H9 (cell line): ENCODE results near the gene SERPINH1. TPM values are rescaled to one million over a fixed set of nuclear protein-coding genes. Genes with fewer than 3 reads are reported as not detected.

Experiments used
- DNase-seq: peaks from one replicate; pipeline ENCODE4 v3.0.0-alpha.2; 2017
- H2AFZ ChIP-seq: one replicate; pipeline ENCODE4 v1.6.1; 2013; ENCODE audit warnings: mild to moderate bottlenecking, low read length, control low read depth, moderate library complexity
- H2AK5ac ChIP-seq: 2 replicates; pipeline ENCODE4 v1.6.1; 2013; ENCODE audit warnings: low read length, control low read depth, mixed read lengths; ENCODE audit not compliant: insufficient read length
- H2BK120ac ChIP-seq: one replicate; pipeline ENCODE4 v1.6.1; 2013; ENCODE audit warnings: low read depth, mild to moderate bottlenecking, low read length, control low read depth, inconsistent platforms; ENCODE audit not compliant: poor library complexity, severe bottlenecking
- H2BK12ac ChIP-seq: 2 replicates; pipeline ENCODE4 v1.6.1; 2013; ENCODE audit warnings: low read length, control low read depth, mixed read lengths, low read depth; ENCODE audit not compliant: insufficient read length
- H2BK15ac ChIP-seq: 2 replicates; pipeline ENCODE4 v1.6.1; 2013; ENCODE audit warnings: low read depth, low read length, control low read depth
- H2BK20ac ChIP-seq: one replicate; pipeline ENCODE4 v1.6.1; 2013; ENCODE audit warnings: low read depth, mild to moderate bottlenecking, low read length, control low read depth, inconsistent platforms; ENCODE audit not compliant: poor library complexity, severe bottlenecking
- H2BK5ac ChIP-seq: 2 replicates; pipeline ENCODE4 v1.6.1; 2013; ENCODE audit warnings: low read length, control low read depth, mixed read lengths; ENCODE audit not compliant: insufficient read length
- H3K14ac ChIP-seq: 2 replicates; pipeline ENCODE4 v1.6.1; 2013; ENCODE audit warnings: low read length, control low read depth; ENCODE audit not compliant: insufficient read depth
- H3K18ac ChIP-seq: 2 replicates; pipeline ENCODE4 v1.6.1; 2013; ENCODE audit warnings: low read depth, mild to moderate bottlenecking, mixed read lengths, low read length, control low read depth; ENCODE audit not compliant: insufficient read length
- H3K23ac ChIP-seq: 2 replicates; pipeline ENCODE4 v1.6.1; 2013; ENCODE audit warnings: low read length, control low read depth, mixed read lengths, low read depth; ENCODE audit not compliant: insufficient read length
- H3K23me2 ChIP-seq: 2 replicates; pipeline ENCODE4 v1.6.1; 2013; ENCODE audit warnings: low read depth, mild to moderate bottlenecking, mixed read lengths, low read length, control low read depth; ENCODE audit not compliant: insufficient read length, poor library complexity, severe bottlenecking
- H3K27ac ChIP-seq: 2 replicates; pipeline ENCODE4 v1.5.1; 2013; ENCODE audit warnings: low read length, control low read depth, mixed read lengths, low read depth; ENCODE audit not compliant: insufficient read length
- H3K27me3 ChIP-seq: 2 replicates; pipeline ENCODE4 v1.6.1; 2013; ENCODE audit warnings: low read length, control low read depth, inconsistent platforms; ENCODE audit not compliant: insufficient read depth
- H3K4ac ChIP-seq: 2 replicates; pipeline ENCODE4 v1.6.1; 2013; ENCODE audit warnings: low read depth, mild to moderate bottlenecking, control low read depth, inconsistent platforms, low read length, moderate library complexity
- H3K4me1 ChIP-seq: 2 replicates; pipeline ENCODE4 v1.6.1; 2013; ENCODE audit warnings: low read length, control low read depth, inconsistent platforms; ENCODE audit not compliant: insufficient read depth
- H3K4me2 ChIP-seq: 2 replicates; pipeline ENCODE4 v1.6.1; 2013; ENCODE audit warnings: low read length, control low read depth, mixed read lengths; ENCODE audit not compliant: insufficient read length, insufficient read depth
- H3K56ac ChIP-seq: 2 replicates; pipeline ENCODE4 v1.6.1; 2013; ENCODE audit warnings: low read depth, mild to moderate bottlenecking, mixed read lengths, low read length, control low read depth; ENCODE audit not compliant: insufficient read length
- H3K79me1 ChIP-seq: 2 replicates; pipeline ENCODE4 v1.6.1; 2013; ENCODE audit warnings: low read depth, mild to moderate bottlenecking, moderate library complexity, low read length, control low read depth, inconsistent platforms; ENCODE audit not compliant: insufficient read depth, poor library complexity, severe bottlenecking
- H3K79me2 ChIP-seq: 2 replicates; pipeline ENCODE4 v1.6.1; 2013; ENCODE audit warnings: low read length, control low read depth, inconsistent platforms; ENCODE audit not compliant: insufficient read depth
- H3K9ac ChIP-seq: 2 replicates; pipeline ENCODE4 v1.6.1; 2013; ENCODE audit warnings: low read length, control low read depth, mixed read lengths; ENCODE audit not compliant: insufficient read length; ENCODE audit errors: extremely low read depth
- H3K9me3 ChIP-seq: one replicate; pipeline ENCODE4 v1.6.1; 2013; ENCODE audit warnings: low read depth, low read length, inconsistent platforms; ENCODE audit not compliant: control insufficient read depth
- H3T11ph ChIP-seq: one replicate; pipeline ENCODE4 v1.6.1; 2013; ENCODE audit warnings: mild to moderate bottlenecking, low read length, control low read depth, inconsistent platforms
- H4K20me1 ChIP-seq: one replicate; pipeline ENCODE4 v1.6.1; 2013; ENCODE audit not compliant: control insufficient read depth, insufficient read length, insufficient read depth
- H4K5ac ChIP-seq: 2 replicates; pipeline ENCODE4 v1.6.1; 2013; ENCODE audit warnings: low read depth, mild to moderate bottlenecking, mixed read lengths, low read length, control low read depth; ENCODE audit not compliant: insufficient read length
- H4K8ac ChIP-seq: replicated peaks from 2 replicates; pipeline ENCODE4 v1.6.1; 2013; ENCODE audit warnings: low read length, control low read depth, mixed read lengths, low read depth; ENCODE audit not compliant: insufficient read length
- H4K91ac ChIP-seq: 2 replicates; pipeline ENCODE4 v1.6.1; 2013; ENCODE audit warnings: low read depth, mild to moderate bottlenecking, moderate library complexity, mixed read lengths, low read length, control low read depth; ENCODE audit not compliant: insufficient read length
- H3K27ac Mint-ChIP-seq, 3 experiments: 2 replicates in 2 of 3; 3 replicates in 1 of 3; pipeline ENCODE4 v1.8.0; 2020 to 2021; ENCODE audit warnings: mixed read lengths in 3 of 3, mild to moderate bottlenecking in 1 of 3, moderate library complexity in 1 of 3
- H3K27me3 Mint-ChIP-seq: 2 replicates; pipeline ENCODE4 v1.8.0; 2021; ENCODE audit warnings: low read depth, mild to moderate bottlenecking, moderate library complexity, mixed read lengths
- H3K36me3 Mint-ChIP-seq, 3 experiments: 2 replicates in 2 of 3; 3 replicates in 1 of 3; pipeline ENCODE4 v1.8.0; 2020 to 2021; ENCODE audit warnings: low read depth in 3 of 3, mixed read lengths in 3 of 3; ENCODE audit not compliant: insufficient read depth in 1 of 3
- H3K4me1 Mint-ChIP-seq, 2 experiments: 2 replicates each; pipeline ENCODE4 v1.8.0; 2020; ENCODE audit warnings: mixed read lengths in 2 of 2
- H3K4me3 Mint-ChIP-seq, 2 experiments: 2 replicates in 1 of 2; 3 replicates in 1 of 2; pipeline ENCODE4 v1.8.0; 2020 to 2021; ENCODE audit warnings: mild to moderate bottlenecking in 2 of 2, mixed read lengths in 2 of 2, moderate library complexity in 1 of 2
- H3K9me3 Mint-ChIP-seq, 2 experiments: 2 replicates in 1 of 2; 3 replicates in 1 of 2; pipeline ENCODE4 v1.8.0; 2020; ENCODE audit warnings: mild to moderate bottlenecking in 2 of 2, mixed read lengths in 2 of 2, moderate library complexity in 1 of 2
- WGBS: extraction: QIAGEN DNeasy Blood & Tissue Kit; methylation state at CpG from one replicate; pipeline ENCODE4 v1.1.7; 2013; ENCODE audit warnings: missing lambda C conversion rate, low lambda C conversion rate, mixed read lengths; ENCODE audit not compliant: insufficient read length; ENCODE audit errors: extremely low coverage; 5-methylcytosine and 5-hydroxymethylcytosine counted together
- total RNA-seq: library from RNA; stranded (reverse); gene quantifications from 2 replicates; pipeline ENCODE4 v1.2.1, GENCODE V29; 2021
- TF ChIP-seq, protein P1 (sequence below): fragments of 200-600 bp; sonication (generic); conservative IDR thresholded peaks from 3 replicates; pipeline ENCODE4 v1.8.0; 2021; ENCODE audit warnings: antibody characterized with exemption, mild to moderate bottlenecking

SERPINH1 gene
- total RNA-seq, 1 experiment from 2014 or later: 253 TPM

DNA sequence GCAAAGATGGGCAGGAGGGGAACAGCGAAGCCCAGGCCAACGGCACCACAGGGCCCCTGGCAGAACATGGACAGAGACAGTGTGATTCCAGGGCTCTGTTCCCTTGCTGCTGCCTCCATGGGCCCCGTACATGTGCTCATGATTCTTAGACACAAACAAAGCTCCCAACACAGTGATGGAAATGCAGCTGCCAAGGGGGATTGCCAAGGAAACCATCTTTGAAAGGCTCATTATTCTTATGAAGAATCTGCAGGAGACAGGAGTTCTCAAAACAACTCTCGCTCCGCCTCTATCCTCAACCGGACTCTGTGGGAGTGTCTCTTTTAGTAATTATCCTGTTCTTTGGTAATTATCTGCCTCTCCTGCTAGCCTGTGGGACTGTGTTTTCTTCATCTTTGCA, 32.2 kb downstream of the SERPINH1 start:
- no peaks in the 10 kb centered on the region for H3K79me1 ChIP-seq
- H3K27ac ChIP-seq: no peak overlapping the region
- no peak overlapping the region for H3K18ac ChIP-seq
- H3K14ac ChIP-seq: no peak overlapping the region
- no peak overlapping the region for H4K91ac ChIP-seq
- peaks cover 17% of the 10 kb centered on the region for H3K27me3 Mint-ChIP-seq
- H3K4me2 ChIP-seq: no peak overlapping the region
- no peaks in the 10 kb centered on the region for H3K36me3 Mint-ChIP-seq
- H3K9me3 Mint-ChIP-seq: no peaks in the 10 kb centered on the region
- H2BK5ac ChIP-seq: no peak overlapping the region
- no peak for DNase-seq
- no peak overlapping the region for H4K5ac ChIP-seq
- no CpG with 5 or more reads among the region's 6 CpGs for WGBS
- H3K4ac ChIP-seq: no peak overlapping the region
- H3K9ac ChIP-seq: no peak overlapping the region
- no peak overlapping the region for H3T11ph ChIP-seq
- H2BK120ac ChIP-seq: no peak overlapping the region
- H3K79me2 ChIP-seq: no peaks in the 10 kb centered on the region
- no peaks in the 10 kb centered on the region for H3K27me3 ChIP-seq
- no peak overlapping the region for H2BK20ac ChIP-seq
- no peak overlapping the region for H4K8ac ChIP-seq
- no peaks in the 10 kb centered on the region for H3K9me3 ChIP-seq
- H4K20me1 ChIP-seq: no peaks in the 10 kb centered on the region
- no peak overlapping the region for H3K4me3 Mint-ChIP-seq
- H2BK12ac ChIP-seq: no peak overlapping the region
- no peak overlapping the region for H3K56ac ChIP-seq
- H2AFZ ChIP-seq: no peak overlapping the region
- no peak overlapping the region for H2AK5ac ChIP-seq
- H2BK15ac ChIP-seq: no peak overlapping the region
- TF ChIP-seq, protein P1, sequence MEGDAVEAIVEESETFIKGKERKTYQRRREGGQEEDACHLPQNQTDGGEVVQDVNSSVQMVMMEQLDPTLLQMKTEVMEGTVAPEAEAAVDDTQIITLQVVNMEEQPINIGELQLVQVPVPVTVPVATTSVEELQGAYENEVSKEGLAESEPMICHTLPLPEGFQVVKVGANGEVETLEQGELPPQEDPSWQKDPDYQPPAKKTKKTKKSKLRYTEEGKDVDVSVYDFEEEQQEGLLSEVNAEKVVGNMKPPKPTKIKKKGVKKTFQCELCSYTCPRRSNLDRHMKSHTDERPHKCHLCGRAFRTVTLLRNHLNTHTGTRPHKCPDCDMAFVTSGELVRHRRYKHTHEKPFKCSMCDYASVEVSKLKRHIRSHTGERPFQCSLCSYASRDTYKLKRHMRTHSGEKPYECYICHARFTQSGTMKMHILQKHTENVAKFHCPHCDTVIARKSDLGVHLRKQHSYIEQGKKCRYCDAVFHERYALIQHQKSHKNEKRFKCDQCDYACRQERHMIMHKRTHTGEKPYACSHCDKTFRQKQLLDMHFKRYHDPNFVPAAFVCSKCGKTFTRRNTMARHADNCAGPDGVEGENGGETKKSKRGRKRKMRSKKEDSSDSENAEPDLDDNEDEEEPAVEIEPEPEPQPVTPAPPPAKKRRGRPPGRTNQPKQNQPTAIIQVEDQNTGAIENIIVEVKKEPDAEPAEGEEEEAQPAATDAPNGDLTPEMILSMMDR: no peak
- H3K27ac Mint-ChIP-seq: no peak overlapping the region
- peaks cover 2% of the 10 kb centered on the region; the same call in 1 of the 2 replicates for H3K4me1 ChIP-seq
- no peak overlapping the region for H3K23ac ChIP-seq
- H3K23me2 ChIP-seq: no peaks in the 10 kb centered on the region
- peaks cover 23 to 24% of the 10 kb centered on the region in 2 experiments for H3K4me1 Mint-ChIP-seq
